ENCODE results near the gene ATP1A1. TPM values are rescaled to one million over a fixed set of nuclear protein-coding genes. Genes with fewer than 3 reads are reported as not detected.

Gene ATP1A1
- total RNA-seq, 4 donors from 2014 or later = 324 to 3,097 (median 1,990) TPM

DNA sequence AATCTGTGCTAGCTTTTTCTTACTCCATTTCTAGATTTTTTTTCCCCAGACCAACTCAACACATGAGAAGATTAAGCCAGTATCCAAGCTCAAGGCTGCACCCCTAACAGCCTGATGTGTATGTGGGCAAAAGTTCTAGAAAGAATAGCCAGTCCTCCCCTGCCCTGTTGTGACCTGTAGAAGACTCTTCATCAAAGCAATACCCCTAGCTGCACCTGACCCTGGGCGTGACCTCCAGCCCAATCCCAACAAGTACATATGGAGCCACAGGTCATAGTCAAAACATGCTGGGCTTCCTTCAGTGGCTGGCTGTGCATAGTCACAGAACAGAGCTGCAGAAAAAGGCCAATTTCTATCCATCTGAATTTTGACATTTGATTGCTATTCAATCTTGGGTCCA lies 72.5 kb downstream of the ATP1A1 start:
- DNase-seq = no peak
- 100% methylated on average over 1 of the region's 1 CpG; no CpG with 5 or more reads in 1 of the 2 donors for WGBS, 2 donors (ENCODE audit: low coverage in 1 of 2)
- Histone ChIP-seq H3K4me1 (no peaks in the 10 kb centered on the region), H3K4me3 (no peak overlapping the region), H3K27me3 (no peaks in the 10 kb centered on the region), H3K36me3 (no peaks in the 10 kb centered on the region), H3K9me3 (no peaks in the 10 kb centered on the region), H3K27ac (no peak overlapping the region)
- in situ Hi-C loops (cut with MboI; ENCODE audit: low pct_ligation_motif_present in 1 of 4, low pct_unique_long_range_greater_than_20kb in 1 of 4, low sequenced_read_pairs in 3 of 4) (no loop called here), intact Hi-C loops (cut with DNase I; ENCODE audit: low total_unique reads) (no loop called here)
- no peak for TF ChIP-seq POLR2AphosphoS5 (IDR thresholded peaks at IDR 0.05)
- TF ChIP-seq EP300 (IDR thresholded peaks at IDR 0.05; ENCODE audit: low read depth) = no peak
- TF ChIP-seq POLR2A (IDR thresholded peaks at IDR 0.05) = no peak
- TF ChIP-seq CTCF (IDR thresholded peaks at IDR 0.05) = no peak

- intact Hi-C loops (cut with DNase I; ENCODE audit: low total_unique reads) = no loop called here
- Histone ChIP-seq H3K27ac (no peak overlapping the region), H3K4me3 (no peak overlapping the region), H3K9me3 (no peaks in the 10 kb centered on the region), H3K4me1 (no peaks in the 10 kb centered on the region), H3K36me3 (no peaks in the 10 kb centered on the region), H3K27me3 (no peaks in the 10 kb centered on the region)
- 88% methylated on average over 3 of the region's 3 CpGs; no CpG with 5 or more reads in 1 of the 2 donors for WGBS, 2 donors (ENCODE audit: low coverage in 1 of 2)
- no peak for DNase-seq
- in situ Hi-C loops (cut with MboI; ENCODE audit: low pct_ligation_motif_present in 1 of 4, low pct_unique_long_range_greater_than_20kb in 1 of 4, low sequenced_read_pairs in 3 of 4) = no loop called here
- TF ChIP-seq CTCF (IDR thresholded peaks at IDR 0.05) (no peak), EP300 (IDR thresholded peaks at IDR 0.05; ENCODE audit: low read depth) (no peak), POLR2A (IDR thresholded peaks at IDR 0.05) (no peak), POLR2AphosphoS5 (IDR thresholded peaks at IDR 0.05) (no peak)
These were observed 73.6 kb downstream of the ATP1A1 start for GRCh38 chr1:116446686-116447085.

- H3K4me1 ChIP-seq = no peaks in the 10 kb centered on the region
- H3K27ac ChIP-seq = no peak overlapping the region
- in situ Hi-C loops (cut with MboI; ENCODE audit: low pct_ligation_motif_present in 1 of 4, low pct_unique_long_range_greater_than_20kb in 1 of 4, low sequenced_read_pairs in 3 of 4) = no loop called here
- intact Hi-C loops (cut with DNase I; ENCODE audit: low total_unique reads) = no loop called here
- WGBS, 2 donors (ENCODE audit: low coverage in 1 of 2) = 60% methylated on average over 7 of the region's 7 CpGs; no CpG with 5 or more reads in 1 of the 2 donors
- H3K4me3 ChIP-seq = no peak overlapping the region
- no peaks in the 10 kb centered on the region for H3K9me3 ChIP-seq
- H3K27me3 ChIP-seq = no peaks in the 10 kb centered on the region
- no peaks in the 10 kb centered on the region for H3K36me3 ChIP-seq
- no peak for DNase-seq
- TF ChIP-seq EP300 (IDR thresholded peaks at IDR 0.05; ENCODE audit: low read depth) = no peak
- TF ChIP-seq CTCF (IDR thresholded peaks at IDR 0.05) = no peak
- no peak for TF ChIP-seq POLR2AphosphoS5 (IDR thresholded peaks at IDR 0.05)
- no peak for TF ChIP-seq POLR2A (IDR thresholded peaks at IDR 0.05)
These were observed 75.8 kb downstream of the ATP1A1 start for GRCh38 chr1:116448785-116449385.

DNA sequence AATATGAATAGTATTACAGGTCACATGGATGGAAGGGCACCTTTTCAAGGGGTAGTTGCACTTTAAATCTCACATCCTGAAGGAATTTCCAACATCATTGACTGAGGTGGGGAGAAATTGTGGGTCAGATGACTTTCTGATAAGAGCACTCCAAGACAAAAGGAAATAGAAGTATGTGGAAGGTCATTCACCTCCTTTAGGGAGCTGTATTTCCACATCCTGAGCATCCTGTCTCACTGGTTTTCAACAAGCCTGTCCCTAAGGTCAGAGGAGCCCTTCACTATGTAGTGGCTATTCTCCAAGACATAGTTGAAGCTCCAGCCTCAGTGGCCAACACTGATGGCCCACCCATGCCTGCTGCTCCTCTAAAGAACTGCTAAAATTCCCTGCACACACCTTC lies 76.5 kb downstream of the ATP1A1 start:
- no peaks in the 10 kb centered on the region for H3K27me3 ChIP-seq
- in situ Hi-C loops (cut with MboI; ENCODE audit: low pct_ligation_motif_present in 1 of 4, low pct_unique_long_range_greater_than_20kb in 1 of 4, low sequenced_read_pairs in 3 of 4) (no loop called here), intact Hi-C loops (cut with DNase I; ENCODE audit: low total_unique reads) (no loop called here)
- no peak overlapping the region for H3K4me3 ChIP-seq
- no peaks in the 10 kb centered on the region for H3K36me3 ChIP-seq
- H3K4me1 ChIP-seq = no peaks in the 10 kb centered on the region
- DNase-seq = no peak
- H3K27ac ChIP-seq = no peak overlapping the region
- H3K9me3 ChIP-seq = no peaks in the 10 kb centered on the region
- TF ChIP-seq CTCF (IDR thresholded peaks at IDR 0.05) = no peak
- TF ChIP-seq POLR2AphosphoS5 (IDR thresholded peaks at IDR 0.05) = no peak
- no peak for TF ChIP-seq EP300 (IDR thresholded peaks at IDR 0.05; ENCODE audit: low read depth)
- no peak for TF ChIP-seq POLR2A (IDR thresholded peaks at IDR 0.05)
